ENCODE data around the gene CASKIN2. TPM values are rescaled to one million over a fixed set of nuclear protein-coding genes. Genes with fewer than 3 reads are reported as not detected.

The CASKIN2 gene
- total RNA-seq, 1 experiment from 2014 or later = 25.4 TPM

DNA sequence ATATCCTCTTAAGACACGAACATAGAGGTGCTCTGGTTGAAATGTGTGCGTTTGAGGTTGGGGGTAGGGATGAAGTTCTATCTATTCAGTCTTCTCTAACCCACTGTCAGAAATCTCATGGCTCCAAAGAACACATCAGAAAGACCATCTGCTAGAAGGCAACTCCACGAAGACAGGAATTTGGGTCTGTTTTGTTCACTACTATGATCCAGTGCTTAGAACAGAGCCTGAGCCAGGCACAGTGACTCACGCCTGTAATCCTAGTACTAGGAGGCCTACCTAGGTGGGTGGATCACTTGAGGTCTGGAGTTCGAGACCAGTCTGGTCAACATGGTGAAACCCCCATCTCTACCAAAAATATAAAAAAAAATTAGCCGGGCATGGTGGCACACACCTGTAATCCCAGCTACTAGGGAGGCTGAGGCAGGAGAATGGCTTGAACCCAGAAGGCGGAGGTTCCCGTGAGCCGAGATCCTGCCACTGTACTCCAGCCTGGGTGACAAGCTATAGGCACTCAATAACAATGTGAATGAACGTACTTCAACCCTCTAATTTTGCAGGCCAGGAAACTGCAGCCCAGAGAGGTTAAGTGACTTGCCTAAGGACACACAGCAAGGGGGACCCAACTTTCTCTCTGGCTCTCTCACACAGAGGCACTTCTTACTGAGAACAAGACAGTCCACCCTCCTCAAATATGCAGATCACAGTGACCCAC, 2.3 kb downstream of the CASKIN2 start:
- peaks cover 44% of the 10 kb centered on the region for H3K4me1 ChIP-seq (replicated peaks; ENCODE audit: insufficient read depth)
- H3K79me2 ChIP-seq (ENCODE audit: low read depth) = peaks cover 28% of the 10 kb centered on the region
- DNase-seq = no peak
- no peaks in the 10 kb centered on the region for H3K9me2 ChIP-seq (ENCODE audit: insufficient read depth)
- no peaks in the 10 kb centered on the region for H3K36me3 ChIP-seq (ENCODE audit: low read depth)
- H4K20me1 ChIP-seq (ENCODE audit: insufficient read depth) = peaks cover 23% of the 10 kb centered on the region
- H3F3A ChIP-seq (ENCODE audit: insufficient read depth, low read depth) = peaks cover 27% of the 10 kb centered on the region; the same call in 1 of the 2 replicates
- H3K9me3 ChIP-seq (ENCODE audit: insufficient read depth, low read depth) = no peaks in the 10 kb centered on the region
- 0 out of 2 replicates have a peak overlapping the region, but pooled peaks have one; percentile 21 for H3K4me2 ChIP-seq
- intact Hi-C loops (cut with micrococcal nuclease; ENCODE audit: unreplicated experiment) = loop anchor here (10.0 kb wide), 1 partner anchor 248 kb away; the partner anchor contains the start of genes GGA3 and MRPS7
- CTCF ChIA-PET = interaction anchor here (0.6 to 0.7 kb wide), 2 partner anchors 141 to 310 kb away, joined by 3 read pairs; no protein-coding TSS in a partner anchor
- no peak overlapping the region for H3K27ac ChIP-seq
- TF ChIP-seq EZH2 (IDR thresholded peaks at IDR 0.05; ENCODE audit: low read depth) = no peak
- TF ChIP-seq CTCF (conservative IDR thresholded peaks at IDR 0.05) = no peak
- POLR2A ChIA-PET (ENCODE audit: unreplicated experiment) = interaction anchor here (0.7 to 1.1 kb wide), 2 partner anchors 12 to 83 kb away, joined by 3 to 6 read pairs; partner anchors contain the start of gene LLGL2
- no peak overlapping the region for H3K4me3 ChIP-seq
- H3K27me3 ChIP-seq (ENCODE audit: insufficient read depth, low read depth) = no peaks in the 10 kb centered on the region
- no TSS peak for BruUV-seq (replicated peaks)
- H2AFZ ChIP-seq = no peak overlapping the region

GRCh38 chr17:75511610-75512575, 3.4 kb downstream of the CASKIN2 start:
- CTCF ChIA-PET = interaction anchor here (0.5 to 0.7 kb wide), 3 partner anchors 17 to 457 kb away, joined by 3 read pairs; no protein-coding TSS in a partner anchor
- no peaks in the 10 kb centered on the region for H3K36me3 ChIP-seq (ENCODE audit: low read depth)
- H3K27ac ChIP-seq = no peak overlapping the region
- H4K20me1 ChIP-seq (ENCODE audit: insufficient read depth) = peaks cover 15% of the 10 kb centered on the region
- H3F3A ChIP-seq (ENCODE audit: insufficient read depth, low read depth) = peaks cover 23% of the 10 kb centered on the region; the same call in 1 of the 2 replicates
- TF ChIP-seq CTCF (conservative IDR thresholded peaks at IDR 0.05) (no peak), EZH2 (IDR thresholded peaks at IDR 0.05; ENCODE audit: low read depth) (no peak)
- H3K27me3 ChIP-seq (ENCODE audit: insufficient read depth, low read depth) = no peaks in the 10 kb centered on the region
- intact Hi-C loops (cut with micrococcal nuclease; ENCODE audit: unreplicated experiment) = loop anchor here (10.0 kb wide), 1 partner anchor 247 kb away; the partner anchor contains the start of genes GGA3 and MRPS7
- no TSS peak for BruUV-seq (replicated peaks)
- no peak overlapping the region for H2AFZ ChIP-seq
- no peaks in the 10 kb centered on the region for H3K9me3 ChIP-seq (ENCODE audit: insufficient read depth, low read depth)
- POLR2A ChIA-PET (ENCODE audit: unreplicated experiment) = interaction anchor here (0.5 to 0.7 kb wide), 3 partner anchors 82 to 122 kb away, joined by 4 to 9 read pairs (median 6); no protein-coding TSS in a partner anchor
- peaks cover 16% of the 10 kb centered on the region for H3K79me2 ChIP-seq (ENCODE audit: low read depth)
- H3K9me2 ChIP-seq (ENCODE audit: insufficient read depth) = no peaks in the 10 kb centered on the region
- peaks cover 34% of the 10 kb centered on the region for H3K4me1 ChIP-seq (replicated peaks; ENCODE audit: insufficient read depth)
- no peak overlapping the region for H3K4me3 ChIP-seq
- peak overlapping the region; percentile 21 for H3K4me2 ChIP-seq
- DNase-seq = peak; percentile 46 to 74

DNA sequence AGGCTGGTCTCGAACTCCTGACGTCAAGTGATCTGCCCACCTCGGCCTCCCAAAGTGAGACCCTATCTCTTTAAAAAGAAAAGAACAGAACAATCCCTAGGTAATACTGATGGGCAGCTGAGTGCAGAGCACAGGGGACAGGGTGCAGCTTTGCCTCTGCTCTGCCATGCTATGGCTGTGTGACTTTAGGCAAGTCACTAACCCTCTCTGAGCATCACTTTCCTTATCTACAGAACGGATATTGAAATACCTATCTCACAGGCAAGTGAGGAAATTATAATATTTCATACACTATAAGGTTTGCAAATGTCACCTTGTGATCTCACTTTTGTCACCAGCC, 4.1 kb downstream of the CASKIN2 start:
- DNase-seq = no peak
- ChIA-PET CTCF (no interaction called here), POLR2A (ENCODE audit: unreplicated experiment) (interaction anchor here (0.5 kb wide), 1 partner anchor 123 kb away, joined by 9 read pairs; no protein-coding TSS in a partner anchor)
- peaks cover 13% of the 10 kb centered on the region for H3K79me2 ChIP-seq (ENCODE audit: low read depth)
- peak overlapping the region; percentile 21 for H3K4me2 ChIP-seq
- H3K4me1 ChIP-seq (replicated peaks; ENCODE audit: insufficient read depth) = peaks cover 34% of the 10 kb centered on the region
- no TSS peak for BruUV-seq (replicated peaks)
- H3K36me3 ChIP-seq (ENCODE audit: low read depth) = no peaks in the 10 kb centered on the region
- H3K27ac ChIP-seq = no peak overlapping the region
- H3K9me3 ChIP-seq (ENCODE audit: insufficient read depth, low read depth) = no peaks in the 10 kb centered on the region
- peaks cover 15% of the 10 kb centered on the region for H4K20me1 ChIP-seq (ENCODE audit: insufficient read depth)
- intact Hi-C loops (cut with micrococcal nuclease; ENCODE audit: unreplicated experiment) = loop anchor here (10.0 kb wide), 1 partner anchor 246 kb away; the partner anchor contains the start of genes GGA3 and MRPS7
- no peaks in the 10 kb centered on the region for H3K9me2 ChIP-seq (ENCODE audit: insufficient read depth)
- H2AFZ ChIP-seq = no peak overlapping the region
- TF ChIP-seq CTCF (conservative IDR thresholded peaks at IDR 0.05) (no peak), EZH2 (IDR thresholded peaks at IDR 0.05; ENCODE audit: low read depth) (no peak)
- no peaks in the 10 kb centered on the region for H3K27me3 ChIP-seq (ENCODE audit: insufficient read depth, low read depth)
- H3F3A ChIP-seq (ENCODE audit: insufficient read depth, low read depth) = peaks cover 23% of the 10 kb centered on the region; the same call in 1 of the 2 replicates
- H3K4me3 ChIP-seq = no peak overlapping the region
